GM21619 (cell line): ENCODE measurements around the gene CARD18.

Experiments used
- ATAC-seq: cut with Tn5 transposase; IDR thresholded peaks from one replicate; pipeline ENCODE4 v1.9.1; 2021; ENCODE audit not compliant: unreplicated experiment

The CARD18 gene

GRCh38 chr11:105139669-105140068 lies at the start of gene CARD18:
Gene CARD18, minus strand, starts transcription at chr11:105139769. Its CDS starts 43 bp downstream, at chr11:105139726.
- no peak for ATAC-seq

- no peak for ATAC-seq
Measured at GRCh38 chr11:105183987-105184386, 44.4 kb upstream of the CARD18 start.

GRCh38 chr11:105183426-105183825 lies 43.9 kb upstream of the CARD18 start:
- ATAC-seq, result no peak

GRCh38 chr11:105181521-105181920 lies 42.0 kb upstream of the CARD18 start:
- no peak for ATAC-seq

- ATAC-seq, result no peak
Measured at GRCh38 chr11:105181100-105181499, 41.5 kb upstream of the CARD18 start.

GRCh38 chr11:105179542-105180278 lies 40.1 kb upstream of the CARD18 start:
- no peak for ATAC-seq

- ATAC-seq, result no peak
Measured at GRCh38 chr11:105177658-105178057, 38.1 kb upstream of the CARD18 start.

- no peak for ATAC-seq
Measured at GRCh38 chr11:105168457-105168856, 28.9 kb upstream of the CARD18 start.

- ATAC-seq, result no peak
Measured at GRCh38 chr11:105167244-105167643, 27.7 kb upstream of the CARD18 start.

- ATAC-seq, result no peak
Measured at GRCh38 chr11:105164208-105164607, 24.6 kb upstream of the CARD18 start.

GRCh38 chr11:105162506-105162905 lies 22.9 kb upstream of the CARD18 start:
- no peak for ATAC-seq

GRCh38 chr11:105158436-105158835 lies 18.9 kb upstream of the CARD18 start:
- no peak for ATAC-seq

- ATAC-seq, result no peak
Measured at GRCh38 chr11:105156720-105157119, 17.2 kb upstream of the CARD18 start.

- no peak for ATAC-seq
Measured at GRCh38 chr11:105156231-105156630, 16.7 kb upstream of the CARD18 start.

GRCh38 chr11:105155679-105156078 lies 16.1 kb upstream of the CARD18 start:
- no peak for ATAC-seq

GRCh38 chr11:105153392-105153791 lies 13.8 kb upstream of the CARD18 start:
- ATAC-seq, result no peak

- ATAC-seq, result no peak
Measured at GRCh38 chr11:105152560-105152959, 13.0 kb upstream of the CARD18 start.

GRCh38 chr11:105152021-105152512 lies 12.5 kb upstream of the CARD18 start:
- no peak for ATAC-seq

- no peak for ATAC-seq
Measured at GRCh38 chr11:105149477-105149876, 9.9 kb upstream of the CARD18 start.

GRCh38 chr11:105148241-105148640 lies 8.7 kb upstream of the CARD18 start:
- ATAC-seq, result no peak

GRCh38 chr11:105144887-105145286 lies 5.3 kb upstream of the CARD18 start:
- no peak for ATAC-seq

GRCh38 chr11:105142167-105142566 lies 2.6 kb upstream of the CARD18 start:
- no peak for ATAC-seq

GRCh38 chr11:105137286-105137685 lies 2.3 kb downstream of the CARD18 start:
- ATAC-seq, result no peak
